Umbilical cord (tissue), 2 donors: ENCODE measurements around the gene NTM. TPM values are rescaled to one million over a fixed set of nuclear protein-coding genes. Genes with fewer than 3 reads are reported as not detected.

Experiments used
- DNase-seq: peaks from one replicate; pipeline ENCODE4 v3.0.0-alpha.2; 2015; ENCODE audit warnings: low spot score
- total RNA-seq: library from RNA; depleted of rRNA; stranded (reverse); fragments of >200 nt; gene quantifications from one replicate; pipeline ENCODE4 v1.2.3, GENCODE V29; 2014; ENCODE audit warnings: low replicate concordance; ENCODE audit not compliant: insufficient read depth

Gene NTM
- total RNA-seq, 1 donor from 2014 or later: 8.9 TPM

- DNase-seq: no peak
Observed at GRCh38 chr11:131373095-131373725, 2.8 kb downstream of the NTM start.

DNA sequence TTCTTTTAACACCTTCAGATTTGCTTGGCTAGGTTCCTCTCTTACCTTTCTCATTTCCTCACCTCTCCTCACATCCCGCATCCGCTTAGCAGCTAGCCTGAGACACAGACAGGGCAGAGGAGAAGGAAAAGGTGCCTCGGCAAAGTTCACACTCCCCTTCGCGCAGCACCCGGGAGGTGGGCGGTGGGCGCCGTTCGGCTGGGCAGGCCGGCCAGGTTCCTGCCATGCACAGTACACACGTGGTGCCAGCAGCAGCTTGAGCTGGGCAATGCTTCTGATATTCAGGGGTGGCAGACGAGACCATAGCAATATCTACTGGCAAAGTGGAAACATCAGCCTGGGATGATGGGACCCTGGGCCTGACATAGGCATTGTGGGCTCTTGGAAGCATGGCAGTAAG is 3.3 kb downstream of the NTM start:
- no peak for DNase-seq

- no peak for DNase-seq
Observed at GRCh38 chr11:131375421-131375820, 5.0 kb downstream of the NTM start.

DNA sequence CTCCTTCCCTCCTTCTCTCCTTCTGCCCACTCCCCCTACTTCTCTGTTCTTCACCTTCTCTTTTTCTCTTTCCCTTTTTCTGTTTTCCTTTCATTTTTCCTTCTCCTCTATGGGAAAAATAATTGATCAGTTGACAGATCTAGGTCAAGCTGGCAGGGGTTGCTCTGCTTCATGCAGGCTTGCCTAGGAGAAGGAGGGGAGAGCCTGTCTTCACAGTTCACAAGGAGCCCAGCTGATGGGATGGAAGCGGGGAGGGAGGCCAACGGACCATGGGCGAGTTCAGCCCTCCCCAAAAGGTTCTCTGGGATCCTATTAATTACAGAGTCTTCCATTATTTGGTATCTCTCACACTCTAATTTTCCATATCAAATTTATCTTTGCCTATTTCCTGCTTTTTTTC is 5.5 kb downstream of the NTM start:
- no peak for DNase-seq

GRCh38 chr11:131378931-131379330 is 8.5 kb downstream of the NTM start:
- no peak for DNase-seq

DNA sequence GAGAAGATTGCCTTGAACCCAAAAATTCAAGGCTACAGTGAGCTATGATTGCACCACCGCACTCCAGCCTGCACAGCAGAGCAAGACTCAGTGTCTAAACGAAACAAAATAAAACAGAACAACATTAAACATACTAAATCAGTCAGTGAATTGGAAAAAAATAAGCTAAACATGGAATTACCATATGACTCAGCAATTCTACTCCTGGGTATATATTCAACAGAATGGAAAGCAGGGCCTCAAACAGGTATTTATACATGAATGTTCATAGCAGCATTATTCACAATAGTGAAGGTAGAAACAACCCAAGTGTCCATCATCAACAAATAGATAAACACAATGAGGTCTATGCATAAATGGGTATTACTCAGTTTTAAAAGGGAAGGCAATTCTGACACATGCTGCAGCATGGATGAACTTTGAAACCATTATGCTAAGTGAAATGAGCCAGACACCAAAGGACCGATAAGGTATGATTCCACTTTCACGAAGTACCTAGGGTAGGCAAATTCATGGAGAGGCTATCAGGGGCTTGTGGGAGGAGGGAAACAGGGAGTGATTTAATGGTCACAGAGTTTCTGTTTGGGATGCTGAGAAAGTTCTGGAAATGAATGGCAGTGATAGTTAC is 15.5 kb downstream of the NTM start:
- DNase-seq: no peak

DNA sequence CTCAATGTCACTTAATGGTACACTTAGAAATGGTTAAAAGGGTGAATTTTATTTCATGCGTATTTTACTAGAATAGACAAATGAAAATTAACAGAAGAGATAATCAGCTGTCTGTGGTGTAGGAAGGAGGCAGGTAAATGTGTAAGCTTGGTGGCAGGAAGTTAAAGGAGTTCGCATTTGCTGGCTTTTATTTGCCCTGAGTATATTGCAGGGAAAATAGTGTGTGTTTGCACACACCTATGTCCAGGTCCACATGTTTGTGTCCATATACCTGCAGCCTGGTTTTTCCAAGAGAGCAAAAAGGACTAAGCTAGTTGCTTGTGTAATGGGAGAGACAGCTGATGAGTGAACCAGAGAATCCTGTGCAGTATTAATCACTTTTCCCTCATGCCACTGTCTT is 16.0 kb downstream of the NTM start:
- no peak for DNase-seq

DNA sequence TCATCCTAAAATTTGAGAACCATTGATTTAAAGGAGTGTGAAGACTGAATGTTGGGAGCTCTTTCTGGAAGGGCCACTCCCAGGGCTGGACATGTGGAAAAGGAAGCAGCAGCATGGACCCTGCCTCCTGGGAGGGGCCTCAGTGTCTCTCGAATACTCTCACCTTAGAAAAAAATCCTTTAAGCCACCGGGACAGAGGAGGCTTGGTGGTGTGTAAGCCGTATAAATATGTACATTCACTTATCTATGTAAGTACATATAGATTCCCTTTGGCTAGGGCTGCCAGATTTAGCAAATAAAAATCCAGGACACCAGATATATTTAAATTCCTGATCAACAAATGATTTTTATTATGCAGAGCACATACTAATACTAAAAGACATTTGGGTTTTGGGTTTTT is 17.6 kb downstream of the NTM start:
- no peak for DNase-seq

- no peak for DNase-seq
Observed at GRCh38 chr11:131389582-131389981, 19.2 kb downstream of the NTM start.

DNA sequence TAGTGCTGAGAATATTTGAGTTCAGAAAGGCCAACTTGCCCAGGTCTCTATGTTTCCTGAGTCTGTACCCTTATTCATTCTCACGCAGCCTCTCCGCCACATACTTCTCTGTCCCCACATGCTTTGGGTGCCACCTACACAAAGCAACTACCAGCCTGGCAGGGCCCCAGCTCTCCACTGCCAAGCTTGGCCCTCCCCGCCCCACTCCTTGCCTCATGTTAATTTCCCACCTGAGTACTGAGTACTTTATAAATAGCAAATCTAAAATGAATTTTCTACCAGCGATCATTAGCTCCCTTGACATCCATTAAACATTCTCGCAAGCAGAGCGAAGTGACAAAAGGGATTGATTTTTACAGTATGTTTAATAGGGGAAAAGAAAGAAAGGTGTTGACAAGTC is 20.8 kb downstream of the NTM start:
- no peak for DNase-seq

GRCh38 chr11:131392528-131393255 is 22.3 kb downstream of the NTM start:
- DNase-seq: peak; percentile 40

GRCh38 chr11:131393691-131394090 is 23.3 kb downstream of the NTM start:
- DNase-seq: no peak

DNA sequence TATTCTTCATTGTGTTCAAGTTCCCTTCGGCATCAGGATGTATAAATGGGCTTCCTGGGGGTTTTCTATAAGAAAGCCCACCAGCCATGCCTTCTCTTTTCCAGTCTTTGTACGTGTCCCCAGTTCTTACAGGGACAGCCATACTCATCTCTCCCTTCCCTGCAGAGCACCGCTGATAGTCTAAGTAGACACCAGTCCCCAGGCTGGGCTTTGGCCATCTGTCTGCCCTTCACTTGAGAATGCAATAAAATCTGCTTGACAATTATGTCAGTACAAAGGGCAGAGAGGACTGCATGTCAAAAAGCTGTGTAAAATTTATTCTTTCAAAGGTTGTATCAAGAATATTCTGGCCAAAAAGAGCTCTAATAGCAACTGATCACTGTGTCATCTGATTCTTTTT is 27.3 kb downstream of the NTM start:
- DNase-seq: no peak

DNA sequence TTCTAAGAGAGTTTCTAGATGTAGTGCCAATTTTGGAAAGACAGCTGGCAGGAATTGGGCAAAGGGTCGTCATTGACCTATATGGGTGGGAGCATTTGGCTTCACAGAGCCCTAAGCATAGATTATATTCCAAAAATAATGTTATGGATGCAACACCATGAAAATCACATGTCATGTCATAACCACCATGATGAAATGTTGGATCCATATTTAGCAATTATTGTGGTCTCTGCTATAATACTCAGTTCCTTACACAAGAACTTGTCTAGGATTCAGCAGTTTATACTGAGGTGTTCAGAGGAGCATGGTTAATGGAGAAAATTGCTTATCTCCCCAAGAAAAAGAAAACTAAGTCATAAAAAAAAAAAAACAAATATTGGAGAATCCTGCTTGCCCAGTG is 31.6 kb downstream of the NTM start:
- DNase-seq: no peak

GRCh38 chr11:131404010-131404409 is 33.6 kb downstream of the NTM start:
- no peak for DNase-seq

- no peak for DNase-seq
Observed at GRCh38 chr11:131408025-131408640, 37.7 kb downstream of the NTM start.

- no peak for DNase-seq
Observed at GRCh38 chr11:131409345-131409744, 38.9 kb downstream of the NTM start.

GRCh38 chr11:131411636-131412035 is 41.2 kb downstream of the NTM start:
- DNase-seq: no peak

- no peak for DNase-seq
Observed at GRCh38 chr11:131412061-131412460, 41.6 kb downstream of the NTM start.

DNA sequence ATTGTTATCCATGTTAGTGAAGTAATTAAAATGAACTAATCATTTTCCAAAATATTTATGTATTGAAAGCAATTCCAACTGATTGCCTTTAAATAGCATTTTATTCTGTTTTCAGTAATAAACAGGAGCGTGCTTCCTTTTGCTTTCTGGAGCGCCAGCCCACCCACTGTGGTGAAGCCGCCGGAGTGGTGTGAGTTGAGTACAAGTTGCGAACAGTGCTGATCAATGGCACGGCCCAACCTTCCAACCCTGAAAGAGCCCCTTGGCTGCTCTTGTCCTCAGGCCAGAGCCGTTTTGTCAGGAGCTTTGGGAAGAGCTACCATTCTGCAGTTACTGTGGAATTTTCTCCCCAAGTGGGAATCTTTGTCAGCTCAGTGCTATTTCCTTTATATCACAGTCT is 42.8 kb downstream of the NTM start:
- no peak for DNase-seq

DNA sequence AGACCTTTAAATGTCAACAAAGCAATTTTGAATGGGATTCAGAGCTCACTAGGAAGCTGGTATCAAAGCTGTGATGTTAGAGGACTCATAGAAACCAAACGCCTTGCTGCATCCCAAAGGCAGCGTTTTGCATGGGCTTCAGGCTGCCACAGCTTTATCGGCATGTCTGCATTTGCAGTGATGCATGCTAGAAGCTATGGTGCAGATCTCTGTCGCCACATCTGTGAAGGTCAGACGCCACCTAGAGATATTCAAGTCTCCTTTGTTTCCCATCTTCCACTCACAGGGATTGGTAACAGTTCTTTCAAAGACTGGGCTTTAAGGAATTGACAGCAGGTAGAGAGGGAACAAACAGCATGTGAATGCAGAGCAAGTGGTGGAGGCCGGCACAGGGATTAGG is 47.8 kb downstream of the NTM start:
- DNase-seq: no peak

DNA sequence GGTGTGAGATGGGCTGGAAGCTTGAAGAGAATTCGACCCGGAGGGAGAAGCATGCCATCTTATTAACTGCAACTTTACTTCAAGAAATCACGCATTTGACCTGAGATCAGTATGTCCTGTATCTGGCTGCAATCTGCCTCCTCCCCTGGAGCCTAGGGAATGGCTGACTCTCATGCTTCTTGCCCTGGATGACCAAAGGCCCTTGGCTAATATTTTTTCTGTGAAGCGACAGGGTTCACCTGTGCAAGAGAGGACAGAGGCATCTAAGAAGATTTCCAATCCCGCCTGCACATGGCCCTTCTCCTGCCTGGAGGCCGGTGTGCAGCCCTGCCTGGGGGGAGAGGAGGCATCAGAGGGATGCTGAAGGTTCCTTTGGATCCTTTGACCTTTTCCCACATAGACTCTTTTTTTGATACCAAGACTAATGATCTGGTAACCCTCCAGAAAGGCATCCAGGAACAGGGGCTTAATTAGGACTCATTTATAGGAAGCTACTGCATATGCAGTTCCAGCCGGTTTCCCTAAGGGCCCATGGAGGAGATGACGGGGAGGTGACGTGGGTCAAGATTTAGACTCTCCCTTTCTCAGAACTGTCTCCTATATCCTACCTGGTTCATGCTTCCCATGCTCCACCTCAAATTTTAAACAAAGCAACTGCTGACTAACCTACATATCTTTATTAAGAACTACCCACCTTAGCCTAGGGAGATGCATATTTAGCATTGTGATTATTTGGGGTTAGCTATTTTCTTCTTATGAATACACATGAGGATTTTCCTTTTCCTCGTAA is 50.8 kb downstream of the NTM start:
- DNase-seq: no peak
